Prostate gland (tissue), 2 donors: Measurements from ENCODE around the gene ARF6. TPM values are rescaled to one million over a fixed set of nuclear protein-coding genes. Genes with fewer than 3 reads are reported as not detected.
"Not testable (repeated sequence)": the region's sequence is repeated elsewhere in the genome, so short reads cannot be mapped to it uniquely, and the experiment has no call there.

ENCODE experiments used
- DNase-seq: peaks from one replicate; pipeline ENCODE4 v3.0.0-alpha.2; 2019; ENCODE audit warnings: low spot score
- H3K27ac ChIP-seq, 2 donors: fragments of 200-600 bp; sonication (generic); 2 replicates each; pipeline ENCODE4 v1.5.1; 2017 to 2019
- H3K27me3 ChIP-seq: fragments of 200-600 bp; sonication (generic); replicated peaks from 2 replicates; pipeline ENCODE4 v1.5.1; 2019; ENCODE audit not compliant: insufficient read depth
- H3K36me3 ChIP-seq, 2 donors: fragments of 200-600 bp; sonication (generic); 1 replicate in 1 of 2; 2 replicates in 1 of 2; pipeline versions ENCODE4 v1.5.1 to v1.8.1; 2017 to 2019
- H3K4me1 ChIP-seq: fragments of 200-600 bp; sonication (generic); replicated peaks from 2 replicates; pipeline ENCODE4 v1.5.1; 2019
- H3K4me3 ChIP-seq, 2 donors: fragments of 200-600 bp; sonication (generic); 2 replicates each; pipeline ENCODE4 v1.5.1; 2017 to 2019
- H3K9me3 ChIP-seq: fragments of 200-600 bp; sonication (generic); 2 replicates; pipeline ENCODE4 v1.5.1; 2017
- CTCF ChIP-seq, 4 experiments: fragments of 200-600 bp in 2 of 4; fragments of 450-650 bp in 2 of 4; sonication (generic) in 2 of 4; IDR thresholded peaks; 1 replicate in 3 of 4; 2 replicates in 1 of 4; pipeline ENCODE4 v1.5.1; 2016 to 2019; ENCODE audit warnings: antibody characterized with exemption in 4 of 4, mild to moderate bottlenecking in 2 of 4, moderate library complexity in 2 of 4
- POLR2A ChIP-seq: fragments of 450-650 bp; IDR thresholded peaks from one replicate; pipeline ENCODE4 v1.6.1; 2016; ENCODE audit warnings: antibody characterized with exemption, mild to moderate bottlenecking
- POLR2AphosphoS5 ChIP-seq: sonication (generic); formaldehyde crosslinking; IDR thresholded peaks from one replicate; pipeline ENCODE4 v1.6.1; 2017; ENCODE audit warnings: antibody characterized with exemption
- WGBS: methylation state at CpG from one replicate; pipeline ENCODE4 v1.1.5; 2018; 5-methylcytosine and 5-hydroxymethylcytosine counted together
- intact Hi-C: fragments of 100-400 bp; cut with DNase I; formaldehyde crosslinking; loops from one replicate; pipeline ENCODE4 v1.14.2; 2022
- total RNA-seq, 2 donors: library from RNA; depleted of rRNA; stranded (reverse); fragments of >200 nt; gene quantifications; one replicate each; pipeline ENCODE4 v1.1.0, GENCODE V29; 2016

The ARF6 gene
- total RNA-seq, 2 donors from 2014 or later: 64.3 to 92.7 TPM

GRCh38 chr14:49896966-49897365, 4.1 kb downstream of the ARF6 start:
- intact Hi-C loops: loop anchor here (10.0 kb wide), 1 partner anchor 208 kb away; no protein-coding TSS in a partner anchor
- no peak for DNase-seq
- Histone ChIP-seq H3K4me1 (peaks cover 3% of the 10 kb centered on the region), H3K27me3 (no peaks in the 10 kb centered on the region), H3K36me3 (no peaks in the 10 kb centered on the region), H3K9me3 (no peaks in the 10 kb centered on the region), H3K27ac (peak overlapping the region; percentile 99 to 100), H3K4me3 (no peak overlapping the region)
- 37% methylated on average over 5 of the region's 5 CpGs for WGBS
- TF ChIP-seq POLR2AphosphoS5: no peak
- TF ChIP-seq CTCF (IDR thresholded peaks at IDR 0.05): peak in 1 of 4 experiments; percentile 12

- no peaks in the 10 kb centered on the region for H3K36me3 ChIP-seq
- TF ChIP-seq POLR2AphosphoS5 (no peak), POLR2A (no peak), CTCF (IDR thresholded peaks at IDR 0.05) (no peak)
- intact Hi-C loops: loop anchor here (10.0 kb wide), 1 partner anchor 207 kb away; no protein-coding TSS in a partner anchor
- no peaks in the 10 kb centered on the region for H3K27me3 ChIP-seq
- H3K4me1 ChIP-seq: no peaks in the 10 kb centered on the region
- WGBS: 57% methylated on average over 1 of the region's 1 CpG
- peak overlapping the region in 1 of 2 donors; percentile 12 for H3K4me3 ChIP-seq
- no peaks in the 10 kb centered on the region for H3K9me3 ChIP-seq
- peak overlapping the region; percentile 99 to 100 for H3K27ac ChIP-seq
- DNase-seq: no peak
These were observed 4.5 kb downstream of the ARF6 start for GRCh38 chr14:49897414-49897813.

GRCh38 chr14:49897965-49898364, 5.1 kb downstream of the ARF6 start:
- TF ChIP-seq CTCF (IDR thresholded peaks at IDR 0.05) (no peak), POLR2AphosphoS5 (peak; percentile 78)
- Histone ChIP-seq H3K27ac (peak overlapping the region; percentile 99 to 100), H3K9me3 (no peaks in the 10 kb centered on the region), H3K4me1 (no peaks in the 10 kb centered on the region), H3K36me3 (no peaks in the 10 kb centered on the region), H3K4me3 (peak overlapping the region in 1 of 2 donors; percentile 12), H3K27me3 (no peaks in the 10 kb centered on the region)
- WGBS: 44% methylated on average over 1 of the region's 1 CpG
- intact Hi-C loops: loop anchor here (10.0 kb wide), 1 partner anchor 207 kb away; no protein-coding TSS in a partner anchor
- DNase-seq: peak; percentile 75

GRCh38 chr14:49898485-49898884, 5.6 kb downstream of the ARF6 start:
- intact Hi-C loops: loop anchor here (10.0 kb wide), 1 partner anchor 206 kb away; no protein-coding TSS in a partner anchor
- H3K36me3 ChIP-seq: no peaks in the 10 kb centered on the region
- no peaks in the 10 kb centered on the region for H3K9me3 ChIP-seq
- TF ChIP-seq CTCF (IDR thresholded peaks at IDR 0.05): no peak
- no peak for TF ChIP-seq POLR2AphosphoS5
- no peak for TF ChIP-seq POLR2A
- H3K27me3 ChIP-seq: no peaks in the 10 kb centered on the region
- no peaks in the 10 kb centered on the region for H3K4me1 ChIP-seq
- peak overlapping the region in 1 of 2 donors; percentile 12 for H3K4me3 ChIP-seq
- H3K27ac ChIP-seq: peak overlapping the region; percentile 28 to 99
- 64% methylated on average over 2 of the region's 2 CpGs for WGBS
- DNase-seq: no peak

GRCh38 chr14:49900973-49901372, 8.1 kb downstream of the ARF6 start:
- DNase-seq: no peak
- WGBS: 97% methylated on average over 1 of the region's 1 CpG
- no peak overlapping the region for H3K27ac ChIP-seq
- intact Hi-C loops: no loop called here
- H3K4me1 ChIP-seq: no peaks in the 10 kb centered on the region
- TF ChIP-seq POLR2AphosphoS5: no peak
- TF ChIP-seq CTCF (IDR thresholded peaks at IDR 0.05): no peak
- no peak for TF ChIP-seq POLR2A
- H3K4me3 ChIP-seq: no peak overlapping the region
- H3K36me3 ChIP-seq: no peaks in the 10 kb centered on the region
- H3K9me3 ChIP-seq: no peaks in the 10 kb centered on the region
- H3K27me3 ChIP-seq: no peaks in the 10 kb centered on the region

- DNase-seq, H3K4me1 ChIP-seq, H3K4me3 ChIP-seq, H3K36me3 ChIP-seq, intact Hi-C loops, H3K9me3 ChIP-seq, H3K27ac ChIP-seq, H3K27me3 ChIP-seq: not testable (repeated sequence)
- 84% methylated on average over 23 of the region's 24 CpGs for WGBS
These were observed 9.9 kb downstream of the ARF6 start for GRCh38 chr14:49902679-49903246.
